GM18519 (cell line): ENCODE data around the gene ZNF614.
"Not testable (repeated sequence)": the region's sequence is repeated elsewhere in the genome, so short reads cannot be mapped to it uniquely, and the experiment has no call there.

Experiments used
- ATAC-seq: cut with Tn5 transposase; IDR thresholded peaks from one replicate; pipeline ENCODE4 v1.9.1; 2021; ENCODE audit warnings: mild to moderate bottlenecking, moderate library complexity; ENCODE audit not compliant: unreplicated experiment, low FRiP score

ZNF614 gene

DNA sequence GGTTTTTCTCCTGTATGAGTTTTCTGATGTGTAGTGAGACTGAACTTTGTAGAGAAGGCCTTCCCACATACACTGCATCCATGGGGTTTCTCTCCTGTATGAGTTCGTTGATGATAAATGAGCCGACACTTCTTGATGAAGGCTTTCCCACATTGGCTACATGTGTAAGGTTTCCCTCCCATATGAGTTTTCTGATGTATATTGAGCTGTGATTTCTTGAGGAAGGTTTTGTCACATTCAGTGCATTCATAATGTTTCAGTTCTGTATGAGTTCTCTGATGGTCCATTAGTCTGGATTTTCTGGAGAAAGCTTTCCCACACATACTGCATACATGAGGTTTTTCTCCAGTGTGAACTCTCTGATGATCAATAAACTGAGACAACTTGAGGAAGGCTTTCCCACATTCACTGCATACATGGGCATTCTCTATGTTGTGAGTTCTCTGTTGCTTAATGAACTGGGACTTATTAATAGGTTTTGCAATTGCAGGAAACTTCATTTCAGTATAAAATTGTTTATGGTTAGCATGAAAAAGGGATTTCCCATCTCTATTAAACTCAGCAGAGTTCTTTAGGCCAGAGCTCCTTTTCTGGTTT, 34.0 kb downstream of the ZNF614 start:
- ATAC-seq = no peak

DNA sequence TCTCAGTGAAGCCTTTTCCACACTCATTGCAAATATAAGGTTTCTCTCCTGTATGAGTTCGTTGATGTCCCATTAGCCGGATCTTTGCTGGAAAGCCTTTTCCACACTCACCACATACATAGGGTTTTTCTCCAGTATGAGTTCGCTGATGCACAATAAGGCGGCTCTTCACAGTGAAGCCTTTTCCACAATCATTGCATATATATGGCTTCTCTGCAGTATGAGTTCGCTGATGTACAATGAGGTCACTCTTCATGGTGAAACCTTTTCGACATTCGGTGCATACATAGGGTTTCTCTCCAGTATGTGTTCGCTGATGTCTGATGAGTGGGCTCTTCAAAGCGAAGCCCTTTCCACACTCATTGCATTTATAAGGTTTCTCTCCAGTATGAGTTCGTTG, 34.8 kb downstream of the ZNF614 start:
- no peak for ATAC-seq

DNA sequence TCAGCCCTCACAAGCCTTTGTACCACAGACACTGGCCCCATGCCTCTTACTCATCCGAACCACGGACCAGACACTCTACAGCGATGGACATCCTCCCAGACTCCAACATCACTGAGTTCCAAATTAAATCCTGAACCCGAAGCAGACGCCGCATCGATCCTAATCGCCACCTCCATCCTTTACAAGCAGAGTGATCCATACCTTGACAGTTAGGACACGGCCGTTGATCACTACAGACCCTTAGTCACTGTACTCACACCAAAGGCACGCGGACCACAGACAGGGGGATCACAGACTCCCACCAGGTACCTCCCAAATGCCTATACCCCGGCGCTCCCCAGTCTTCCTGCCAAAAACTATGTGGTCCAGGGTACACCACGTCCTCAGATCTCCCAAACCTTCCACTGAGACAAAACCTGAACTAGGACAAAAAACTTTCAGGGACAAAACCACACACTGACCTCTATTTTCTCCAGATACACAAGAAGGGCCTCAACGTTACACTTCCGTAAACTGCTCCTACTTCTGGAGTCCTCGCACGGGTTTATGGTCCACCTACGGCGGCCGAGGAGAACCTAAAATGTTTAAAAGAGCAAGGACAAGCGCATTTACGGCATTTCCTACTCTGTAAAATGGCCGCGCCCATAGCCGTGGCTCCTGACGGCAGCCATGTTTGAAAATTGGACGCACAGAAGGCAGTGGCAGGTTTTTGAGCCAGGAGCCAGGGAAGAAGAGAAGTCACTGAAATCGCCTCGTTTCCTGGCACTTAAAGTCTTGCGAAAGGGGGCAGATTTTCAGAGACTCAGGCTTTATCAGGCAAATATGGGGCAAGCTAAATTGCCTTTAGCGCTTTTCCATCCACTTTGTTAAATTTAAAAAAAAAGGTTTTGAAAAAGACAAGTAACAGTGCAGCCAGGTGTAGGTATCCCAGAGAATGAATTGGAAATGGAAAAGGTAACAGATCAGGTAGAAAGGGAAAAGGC, 41.6 kb downstream of the ZNF614 start, which contains the start of gene ZNF350:
TSS of gene ZNF350 (minus strand) at position 532 of the 983 bp plus-strand sequence. CDS start 12,480 bp downstream, outside the sequence.
- ATAC-seq = peak; percentile 73

DNA sequence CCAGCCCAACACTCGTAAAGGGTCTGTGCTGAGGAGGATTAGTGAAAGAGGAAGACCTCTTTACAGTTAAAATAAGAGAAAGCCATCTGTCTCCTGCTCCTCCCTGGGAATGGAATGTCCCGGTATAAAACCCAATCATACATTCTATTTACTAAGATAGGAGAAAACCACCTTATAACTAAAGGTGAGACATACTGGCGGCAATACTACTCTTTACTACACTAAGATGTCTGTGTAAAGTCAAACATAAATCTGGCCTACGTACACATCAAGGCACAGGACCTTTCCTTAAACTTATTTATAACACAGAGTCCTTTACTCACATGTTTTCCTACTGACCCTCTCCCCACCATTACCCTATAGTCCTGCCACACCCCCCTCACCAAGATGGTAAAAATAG, 44.8 kb downstream of the ZNF614 start:
- no peak for ATAC-seq

DNA sequence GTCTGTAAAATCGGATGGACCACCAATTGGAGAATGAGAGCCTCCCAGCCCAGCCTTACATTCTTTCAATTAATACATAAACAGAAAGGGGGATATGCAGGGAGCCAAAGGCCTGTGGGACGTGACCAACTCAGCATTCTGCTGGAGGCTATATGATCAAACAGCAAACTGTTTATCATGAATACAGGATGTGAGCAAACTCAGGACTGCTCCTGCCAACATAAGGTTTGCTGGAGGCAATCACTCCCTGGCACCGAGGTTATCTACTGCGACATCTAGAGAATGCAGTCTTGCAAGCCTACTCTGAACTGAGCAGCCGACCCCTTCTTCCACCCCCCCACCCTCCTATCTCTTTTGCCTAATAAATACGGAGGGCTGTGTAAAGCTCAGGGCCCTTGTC, 47.3 kb downstream of the ZNF614 start:
- not testable (repeated sequence) for ATAC-seq

DNA sequence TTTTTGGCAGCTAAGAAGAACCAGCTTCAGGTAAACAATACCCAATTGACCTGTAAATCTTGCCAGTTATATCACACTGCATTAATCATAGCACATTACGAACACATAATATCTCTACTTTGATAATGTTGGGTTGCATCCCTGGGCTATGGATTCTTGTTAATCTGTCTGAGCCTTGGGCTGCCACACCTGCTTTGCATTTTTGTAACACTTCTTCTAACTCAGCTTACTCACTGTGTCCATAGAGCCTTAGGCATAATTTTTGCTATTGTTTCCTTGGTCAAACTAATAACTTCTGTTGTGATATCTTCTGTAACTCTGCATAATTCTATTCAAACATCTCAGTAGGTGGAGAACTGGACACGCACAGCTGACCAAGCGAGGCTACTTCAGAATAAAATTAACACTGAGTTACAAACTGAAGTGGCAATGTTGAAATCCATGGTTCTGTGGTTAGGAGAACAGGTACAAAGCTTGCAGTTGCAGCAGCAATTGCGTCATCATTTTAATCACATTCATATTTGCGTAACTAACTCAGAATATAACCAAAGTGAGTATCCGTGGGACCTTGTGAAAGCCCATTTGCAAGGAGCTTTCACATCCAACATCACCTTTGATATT, 48.0 kb downstream of the ZNF614 start:
- ATAC-seq = no peak

DNA sequence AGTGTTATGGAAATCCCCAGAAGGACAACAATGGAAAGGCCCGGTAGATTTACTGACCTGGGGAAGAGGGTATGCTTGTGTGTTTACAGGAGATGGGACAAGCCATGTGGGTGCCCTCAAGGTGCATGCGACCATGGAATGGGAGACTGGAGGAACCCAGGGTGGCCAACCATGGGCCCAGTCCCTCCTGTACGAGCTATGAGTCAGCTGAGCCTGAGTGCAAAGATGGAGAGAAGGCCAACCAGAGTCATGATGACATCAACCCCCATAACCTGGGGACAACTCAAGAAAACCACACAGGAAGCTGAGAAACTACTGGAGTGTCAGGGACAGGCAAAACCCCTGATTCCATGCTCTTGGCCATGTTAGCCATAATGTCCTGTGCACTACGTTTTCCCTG, 49.3 kb downstream of the ZNF614 start:
- ATAC-seq = no peak

DNA sequence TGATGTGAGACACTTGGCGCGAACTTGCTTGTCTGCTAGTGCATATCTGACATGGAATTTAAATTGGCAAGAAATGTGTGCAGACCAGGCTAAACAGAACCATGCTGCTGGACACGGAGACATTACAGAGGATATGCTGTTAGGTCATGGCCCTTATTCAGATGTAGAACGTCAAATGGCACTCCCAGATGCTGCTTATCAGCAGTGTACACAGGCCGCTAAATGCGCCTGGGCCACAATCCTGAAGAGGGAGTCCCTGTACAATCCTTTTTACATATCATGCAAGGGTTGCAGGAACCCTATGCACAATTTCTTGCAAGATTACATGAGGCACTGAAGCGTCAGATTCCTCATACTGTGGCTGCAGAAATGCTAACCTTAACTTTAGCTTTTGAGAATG, 50.8 kb downstream of the ZNF614 start:
- no peak for ATAC-seq

DNA sequence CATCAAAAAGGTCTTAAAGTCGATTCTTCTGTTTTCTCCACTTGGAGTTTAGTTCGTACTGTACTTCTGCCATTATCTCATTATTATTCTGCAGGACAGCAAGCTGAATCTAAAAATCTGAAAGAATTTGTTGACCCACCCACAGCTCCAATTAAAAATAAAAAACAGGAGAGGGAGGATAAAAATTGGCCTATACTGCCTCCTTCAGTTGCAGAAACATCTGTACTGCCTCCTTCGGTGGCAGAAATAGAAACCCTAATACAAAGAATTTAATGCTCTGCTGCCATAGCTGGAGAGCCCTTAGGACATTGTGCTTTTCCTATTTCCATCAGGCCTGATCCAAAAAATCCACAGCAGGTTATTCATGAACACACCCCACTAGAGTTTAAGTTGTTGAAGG, 51.3 kb downstream of the ZNF614 start:
- ATAC-seq = no peak

DNA sequence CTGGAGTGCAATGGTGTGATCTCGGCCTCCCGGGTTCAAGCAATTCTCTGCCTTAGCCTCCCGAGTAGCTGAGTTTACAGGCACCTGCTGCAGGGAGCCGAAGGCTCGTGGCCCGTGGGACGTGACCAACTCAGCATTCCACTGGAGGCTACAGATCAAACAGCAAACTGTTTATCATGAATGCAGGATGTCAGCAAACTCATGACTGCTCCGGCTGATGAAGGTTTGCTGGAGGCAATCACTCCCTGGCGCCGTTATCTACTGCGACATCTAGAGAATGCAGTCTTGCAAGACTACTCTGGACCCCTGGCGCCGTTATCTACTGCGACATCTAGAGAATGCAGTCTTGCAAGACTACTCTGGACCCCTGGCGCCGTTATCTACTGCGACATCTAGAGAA, 52.4 kb downstream of the ZNF614 start:
- not testable (repeated sequence) for ATAC-seq

DNA sequence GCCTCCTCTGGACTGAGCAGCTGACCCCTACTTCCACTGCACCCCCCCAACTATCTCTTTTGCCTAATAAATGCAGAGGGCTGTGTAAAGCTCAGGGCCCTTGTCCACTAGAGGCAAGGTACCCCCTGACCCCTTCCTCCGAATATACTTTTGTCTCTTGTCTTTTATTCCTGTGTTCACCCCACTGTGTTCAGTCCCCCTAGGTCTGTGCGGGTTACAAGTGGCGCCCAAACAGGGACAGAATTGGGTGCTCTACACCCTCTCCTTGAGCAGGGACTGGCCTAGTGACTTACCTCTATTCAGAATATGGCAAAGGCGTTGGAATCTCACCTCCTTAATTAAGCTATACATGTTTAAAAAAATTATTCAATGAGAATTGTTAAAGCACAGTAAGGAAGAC, 56.6 kb downstream of the ZNF614 start:
- ATAC-seq = no peak

DNA sequence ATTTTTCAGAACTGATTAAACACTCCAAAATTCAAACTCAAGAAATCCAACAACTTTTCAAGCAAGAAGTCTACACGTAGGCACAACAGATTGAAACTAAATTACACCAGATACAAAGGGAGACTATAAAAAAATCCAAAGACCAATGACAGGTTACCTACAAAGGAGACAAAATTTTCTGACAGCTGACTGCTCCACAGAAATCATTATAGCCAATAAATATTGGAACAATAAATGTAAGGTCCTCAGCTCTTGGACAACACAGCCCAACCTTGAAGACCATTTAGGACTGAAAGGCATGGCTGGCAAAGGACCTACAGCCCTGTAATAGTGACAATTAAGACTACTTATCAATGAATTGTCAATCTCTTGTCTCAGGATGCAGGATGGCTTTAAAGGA, 57.5 kb downstream of the ZNF614 start:
- ATAC-seq = no peak

DNA sequence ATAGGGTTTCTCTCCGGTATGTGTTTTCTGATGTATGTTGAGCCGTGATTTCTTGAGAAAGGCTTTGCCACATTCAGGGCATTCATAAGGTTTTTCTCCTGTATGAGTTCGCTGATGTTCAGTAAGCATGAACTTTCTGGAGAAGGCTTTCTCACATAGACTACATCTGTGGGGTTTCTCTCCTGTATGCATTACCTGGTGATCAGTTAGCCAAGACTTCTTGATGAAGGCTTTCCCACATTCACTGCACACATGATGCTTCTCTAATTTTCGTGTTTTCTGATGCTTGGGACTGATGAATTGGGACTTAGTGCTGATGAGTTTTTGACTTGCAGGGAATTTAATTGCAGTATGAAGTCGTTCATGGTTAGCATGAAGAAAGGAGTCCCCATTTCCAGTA, 62.6 kb downstream of the ZNF614 start:
- no peak for ATAC-seq
